Keratinocyte (primary cell): ENCODE results near the gene ELMOD1. TPM values are rescaled to one million over a fixed set of nuclear protein-coding genes. Genes with fewer than 3 reads are reported as not detected.

Experiments used
- DNase-seq: peaks from one replicate; pipeline ENCODE4 v3.0.0-alpha.2; 2011; ENCODE audit warnings: low read depth, missing footprints, low spot score
- FAIRE-seq: peaks from 2 replicates; lab custom pipeline; 2011; peaks lifted over from hg19 to GRCh38; lab: Jason Lieb, UNC
- H2AFZ ChIP-seq: 2 replicates; pipeline ENCODE4 v1.6.0; 2012; ENCODE audit warnings: low read length, control low read depth, inconsistent platforms; ENCODE audit not compliant: control insufficient read depth
- H3K27ac ChIP-seq: 2 replicates; pipeline ENCODE4 v1.5.1; 2011; ENCODE audit warnings: low read length; ENCODE audit not compliant: control insufficient read depth, insufficient read depth
- H3K27me3 ChIP-seq: 3 replicates; pipeline ENCODE4 v1.6.0; 2011; ENCODE audit warnings: low read length; ENCODE audit not compliant: control insufficient read depth, insufficient read depth; ENCODE audit errors: extremely low read depth
- H3K36me3 ChIP-seq, 2 experiments: 2 replicates in 1 of 2; 3 replicates in 1 of 2; pipeline ENCODE4 v1.5.1; 2011; ENCODE audit warnings: low read length in 2 of 2, mild to moderate bottlenecking in 1 of 2; ENCODE audit not compliant: control insufficient read depth in 2 of 2, insufficient read depth in 2 of 2; ENCODE audit errors: extremely low read depth in 1 of 2
- H3K4me1 ChIP-seq: 3 replicates; pipeline ENCODE4 v1.5.1; 2011; ENCODE audit warnings: low read length; ENCODE audit not compliant: control insufficient read depth, insufficient read depth; ENCODE audit errors: extremely low read depth
- H3K4me2 ChIP-seq: 3 replicates; pipeline ENCODE4 v1.6.0; 2011; ENCODE audit warnings: low read depth, low read length; ENCODE audit not compliant: control insufficient read depth, insufficient read depth; ENCODE audit errors: extremely low read depth
- H3K4me3 ChIP-seq, 3 experiments: fragments of 200-600 bp in 1 of 3; sonication (generic) in 1 of 3; 2 replicates in 2 of 3; 3 replicates in 1 of 3; pipeline ENCODE4 v1.5.1; 2011 to 2016; ENCODE audit warnings: low read length in 3 of 3, mild to moderate bottlenecking in 3 of 3, control low read depth in 2 of 3, inconsistent platforms in 1 of 3, low read depth in 1 of 3, mixed read lengths in 1 of 3, mixed run types in 1 of 3, moderate library complexity in 1 of 3; ENCODE audit not compliant: control insufficient read depth in 2 of 3, insufficient read depth in 2 of 3; ENCODE audit errors: extremely low read depth in 1 of 3
- H3K79me2 ChIP-seq: 2 replicates; pipeline ENCODE4 v1.6.0; 2012; ENCODE audit warnings: low read length; ENCODE audit not compliant: control insufficient read depth, insufficient read depth
- H3K9ac ChIP-seq: 3 replicates; pipeline ENCODE4 v1.6.0; 2011; ENCODE audit warnings: low read length; ENCODE audit not compliant: control insufficient read depth, insufficient read depth; ENCODE audit errors: extremely low read depth
- H3K9me1 ChIP-seq: 3 replicates; pipeline ENCODE4 v1.6.0; 2011; ENCODE audit warnings: low read length; ENCODE audit not compliant: control insufficient read depth, insufficient read depth; ENCODE audit errors: extremely low read depth
- H3K9me3 ChIP-seq: 2 replicates; pipeline ENCODE4 v1.5.1; 2012; ENCODE audit warnings: low read depth, low read length; ENCODE audit not compliant: control insufficient read depth
- H4K20me1 ChIP-seq: 3 replicates; pipeline ENCODE4 v1.6.0; 2011; ENCODE audit warnings: low read length; ENCODE audit not compliant: control insufficient read depth, insufficient read depth; ENCODE audit errors: extremely low read depth
- CTCF ChIP-seq, 3 experiments: IDR thresholded peaks in 1 of 3; conservative IDR thresholded peaks in 1 of 3; optimal IDR thresholded peaks in 1 of 3; 2 replicates in 2 of 3; 3 replicates in 1 of 3; pipeline versions ENCODE3 to v1.5.1; 2011; ENCODE audit warnings: low read length in 3 of 3, mild to moderate bottlenecking in 3 of 3, moderate library complexity in 2 of 3, control low read depth in 1 of 3, inconsistent platforms in 1 of 3; ENCODE audit not compliant: insufficient read depth in 2 of 3; ENCODE audit errors: extremely low read depth in 1 of 3
- EZH2 ChIP-seq: IDR thresholded peaks from one replicate; pipeline ENCODE4 v1.6.1; 2012; ENCODE audit warnings: inconsistent platforms, mild to moderate bottlenecking, low read length, moderate library complexity
- dilution Hi-C: fragments of 300-500 bp; cut with MboI; formaldehyde crosslinking; loops from one replicate; pipeline ENCODE4 v1.7.0; 2020; ENCODE audit warnings: low sequenced_read_pairs; ENCODE audit not compliant: extremely low pct_ligation_motif_present
- polyA plus RNA-seq, 5 experiments: library from polyadenylated mRNA; depleted of rRNA in 3 of 5; stranded (reverse) in 3 of 5; stranded (forward) in 1 of 5; unstranded in 1 of 5; fragments of >200 nt; gene quantifications; 1 replicate in 1 of 5; 2 replicates in 3 of 5; 3 replicates in 1 of 5; pipeline versions ENCODE4 v1.2.1 to v1.2.3, GENCODE V29; 2011 to 2012; ENCODE audit warnings: missing spikeins in 2 of 5, low read depth in 1 of 5, low replicate concordance in 1 of 5

ELMOD1 gene
- polyA plus RNA-seq, 1 donor (not counting 4 experiments of a cell fraction or from before 2014, with no cell fraction given), result 0.63 TPM

GRCh38 chr11:107566569-107566968 lies 24.4 kb upstream of the ELMOD1 start:
- H2AFZ ChIP-seq, result no peak overlapping the region
- H3K27ac ChIP-seq, result no peak overlapping the region
- no peak overlapping the region for H3K9ac ChIP-seq
- dilution Hi-C loops, result no loop called here
- no peak overlapping the region for H3K4me3 ChIP-seq
- TF ChIP-seq CTCF (optimal IDR thresholded peaks at IDR 0.05 in 1 of 3, IDR thresholded peaks at IDR 0.05 in 1 of 3, conservative IDR thresholded peaks at IDR 0.05 in 1 of 3; ENCODE audit: extremely low read depth in 1 of 3, insufficient read depth in 2 of 3, low read length in 3 of 3), result no peak
- TF ChIP-seq EZH2, result no peak
- no peak overlapping the region for H3K4me2 ChIP-seq
- FAIRE-seq (no peak), DNase-seq (no peak)
- no peaks in the 10 kb centered on the region for H4K20me1 ChIP-seq
- H3K9me3 ChIP-seq, result no peaks in the 10 kb centered on the region
- H3K36me3 ChIP-seq, result no peaks in the 10 kb centered on the region
- no peaks in the 10 kb centered on the region for H3K27me3 ChIP-seq
- peaks cover 4% of the 10 kb centered on the region for H3K9me1 ChIP-seq
- H3K4me1 ChIP-seq, result peaks cover 34% of the 10 kb centered on the region
- peaks cover 14% of the 10 kb centered on the region for H3K79me2 ChIP-seq

- DNase-seq (no peak), FAIRE-seq (no peak)
- no peaks in the 10 kb centered on the region for H3K27me3 ChIP-seq
- no peaks in the 10 kb centered on the region for H4K20me1 ChIP-seq
- H3K4me2 ChIP-seq, result no peak overlapping the region
- no peak overlapping the region for H3K27ac ChIP-seq
- no peaks in the 10 kb centered on the region for H3K36me3 ChIP-seq
- TF ChIP-seq CTCF (optimal IDR thresholded peaks at IDR 0.05 in 1 of 3, IDR thresholded peaks at IDR 0.05 in 1 of 3, conservative IDR thresholded peaks at IDR 0.05 in 1 of 3; ENCODE audit: extremely low read depth in 1 of 3, insufficient read depth in 2 of 3, low read length in 3 of 3), result no peak
- no peak for TF ChIP-seq EZH2
- H3K9ac ChIP-seq, result no peak overlapping the region
- dilution Hi-C loops, result no loop called here
- H3K79me2 ChIP-seq, result peaks cover 14% of the 10 kb centered on the region
- no peak overlapping the region for H2AFZ ChIP-seq
- no peaks in the 10 kb centered on the region for H3K9me3 ChIP-seq
- peaks cover 25% of the 10 kb centered on the region for H3K4me1 ChIP-seq
- peaks cover 4% of the 10 kb centered on the region for H3K9me1 ChIP-seq
- no peak overlapping the region for H3K4me3 ChIP-seq
Measured at GRCh38 chr11:107567739-107568335, 23.1 kb upstream of the ELMOD1 start.
